GM21423 (cell line): ENCODE data around the gene COL7A1.

Experiments
- ATAC-seq: cut with Tn5 transposase; IDR thresholded peaks from one replicate; pipeline ENCODE4 v1.9.1; 2021; ENCODE audit warnings: mild to moderate bottlenecking, moderate library complexity; ENCODE audit not compliant: unreplicated experiment

Gene COL7A1

DNA sequence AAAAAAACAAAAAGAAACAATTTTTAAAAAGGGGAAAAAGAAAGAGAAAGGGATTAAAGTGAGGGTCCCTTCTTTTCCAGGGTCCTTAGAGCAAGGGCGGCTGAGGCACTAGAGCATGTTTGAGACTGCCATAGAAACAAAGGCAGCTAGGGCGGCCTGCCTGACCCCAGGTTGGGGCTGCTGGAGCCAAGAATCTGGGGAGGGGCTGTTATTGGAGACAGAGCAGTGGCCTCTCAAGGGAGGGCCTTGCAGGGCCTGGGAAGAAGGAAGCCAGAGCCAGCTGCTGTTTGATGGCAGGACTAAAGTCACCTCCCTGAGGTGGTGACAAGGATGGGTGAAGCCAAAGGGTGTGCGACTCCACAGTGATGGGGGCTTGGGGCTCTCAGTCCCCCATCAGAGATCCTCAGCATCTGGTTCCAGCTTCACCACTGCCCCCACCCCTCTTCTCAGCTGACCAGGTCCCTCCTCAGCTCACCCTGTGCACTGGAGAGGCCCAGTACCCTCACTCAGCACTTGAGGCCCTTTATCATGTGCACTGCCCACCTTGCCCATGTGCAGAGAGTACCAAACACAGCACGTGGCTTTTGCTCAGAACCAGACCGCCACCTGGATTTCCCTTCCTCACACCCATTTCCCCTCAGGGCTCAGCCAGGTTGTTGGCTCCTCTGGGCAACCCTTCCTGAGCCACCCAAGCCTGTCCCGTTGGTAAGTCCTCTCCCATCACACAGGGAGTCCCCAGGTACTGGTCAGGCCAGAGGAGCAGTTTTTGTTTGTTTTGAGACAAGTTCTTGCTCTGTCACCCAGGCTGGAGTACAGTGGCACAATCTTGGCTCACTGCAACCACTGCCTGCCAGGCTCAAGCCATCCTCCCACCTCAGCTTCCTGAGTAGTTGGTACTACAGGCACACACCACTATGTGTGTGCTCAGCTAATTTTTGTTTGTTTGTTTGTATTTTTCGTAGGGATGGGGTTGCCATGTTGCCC is 24.7 kb upstream of the COL7A1 start:
- no peak for ATAC-seq

DNA sequence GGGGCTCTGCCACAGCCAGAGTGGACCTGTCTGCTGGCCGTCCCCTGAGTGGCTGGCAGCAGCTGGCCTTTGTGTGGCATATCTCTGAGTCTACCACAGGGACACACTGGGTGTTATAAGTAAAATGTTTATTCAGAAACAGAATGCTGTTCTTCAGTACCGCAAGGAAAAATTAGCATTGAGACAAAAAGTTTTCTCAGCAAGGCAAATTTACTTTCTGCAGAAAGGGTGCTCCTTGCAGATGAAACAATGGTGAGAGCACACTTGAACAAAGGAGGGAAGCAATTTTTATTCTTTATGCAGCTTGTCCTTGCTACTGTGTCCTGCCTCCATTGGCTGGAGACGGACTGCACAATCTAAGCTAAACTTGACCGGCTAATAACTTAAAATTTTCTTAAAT is 22.4 kb upstream of the COL7A1 start:
- ATAC-seq, result no peak

- ATAC-seq, result no peak
These were observed 18.9 kb upstream of the COL7A1 start for GRCh38 chr3:48614044-48614443.

- no peak for ATAC-seq
These were observed 17.2 kb upstream of the COL7A1 start for GRCh38 chr3:48612309-48612708.

- ATAC-seq, result peak; percentile 94
These were observed 14.2 kb upstream of the COL7A1 start, which contains the start of gene UQCRC1 for GRCh38 chr3:48609088-48610005. Gene UQCRC1, minus strand, starts transcription at chr3:48609646. Its CDS starts 26 bp downstream, at chr3:48609620.

- no peak for ATAC-seq
These were observed 12.4 kb upstream of the COL7A1 start for GRCh38 chr3:48607519-48607918.

DNA sequence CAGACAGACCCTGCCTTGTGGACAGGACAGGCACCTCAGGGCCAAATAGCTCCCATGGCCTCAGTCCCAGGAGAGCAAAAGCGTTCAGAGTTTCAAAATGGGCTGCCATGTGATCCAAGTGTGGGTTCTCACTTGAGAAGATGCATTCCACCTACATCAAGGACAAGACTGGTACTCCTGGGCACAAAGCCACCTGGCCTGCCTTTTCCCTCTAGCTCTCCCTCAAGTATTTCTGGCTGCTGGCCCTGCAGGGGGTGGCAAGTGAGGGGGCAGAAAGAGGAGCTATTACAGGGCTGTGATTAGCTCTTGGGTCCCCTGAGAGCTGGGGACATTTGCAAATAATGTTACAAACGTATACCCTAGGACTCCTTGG is 6.5 kb upstream of the COL7A1 start:
- ATAC-seq, result no peak

DNA sequence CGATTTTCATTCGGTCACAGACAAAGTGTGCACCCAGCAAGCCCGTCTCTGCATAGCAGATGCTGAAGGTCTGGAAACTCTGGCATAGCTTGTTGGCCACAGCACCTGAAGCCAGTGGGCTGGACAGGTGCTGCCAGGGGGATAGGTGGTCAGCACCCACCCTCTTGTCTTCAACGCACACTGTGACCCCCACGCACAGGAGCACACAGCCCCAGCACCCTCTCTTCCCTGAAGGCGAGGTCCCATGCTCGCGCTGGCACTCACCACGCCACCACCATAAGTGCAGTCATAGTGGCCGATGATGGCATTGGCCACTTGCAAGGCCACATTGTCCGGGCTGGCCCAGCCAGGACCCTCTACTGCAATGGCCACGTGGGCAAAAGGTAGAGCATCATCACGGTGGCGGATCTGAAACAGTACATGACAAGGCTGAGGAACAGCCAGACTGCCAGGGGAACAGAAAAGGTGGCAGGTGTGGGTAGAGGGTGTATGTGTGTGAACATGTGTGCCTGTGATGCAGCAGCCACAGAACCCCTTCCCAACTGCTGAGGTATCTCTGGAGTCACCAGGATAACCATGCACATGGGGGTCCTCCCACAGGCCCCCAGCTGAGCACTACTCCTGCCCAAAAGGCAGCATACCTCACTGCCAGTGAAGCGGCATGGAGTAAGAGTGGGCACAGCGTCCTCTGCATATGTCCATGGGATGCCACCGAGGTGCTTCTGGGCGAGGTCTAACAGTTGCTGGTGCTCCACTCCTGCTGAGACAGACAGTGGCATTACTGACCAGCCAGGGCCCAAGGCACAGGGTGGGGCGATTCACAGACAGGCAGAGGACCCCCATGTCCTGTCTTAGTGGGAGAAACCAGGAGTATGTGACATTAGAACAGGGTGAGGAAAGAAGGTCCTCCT is 5.8 kb upstream of the COL7A1 start:
- ATAC-seq, result no peak

GRCh38 chr3:48599509-48600285 is 4.6 kb upstream of the COL7A1 start:
- no peak for ATAC-seq

GRCh38 chr3:48599077-48599501 is 4.0 kb upstream of the COL7A1 start:
- no peak for ATAC-seq

DNA sequence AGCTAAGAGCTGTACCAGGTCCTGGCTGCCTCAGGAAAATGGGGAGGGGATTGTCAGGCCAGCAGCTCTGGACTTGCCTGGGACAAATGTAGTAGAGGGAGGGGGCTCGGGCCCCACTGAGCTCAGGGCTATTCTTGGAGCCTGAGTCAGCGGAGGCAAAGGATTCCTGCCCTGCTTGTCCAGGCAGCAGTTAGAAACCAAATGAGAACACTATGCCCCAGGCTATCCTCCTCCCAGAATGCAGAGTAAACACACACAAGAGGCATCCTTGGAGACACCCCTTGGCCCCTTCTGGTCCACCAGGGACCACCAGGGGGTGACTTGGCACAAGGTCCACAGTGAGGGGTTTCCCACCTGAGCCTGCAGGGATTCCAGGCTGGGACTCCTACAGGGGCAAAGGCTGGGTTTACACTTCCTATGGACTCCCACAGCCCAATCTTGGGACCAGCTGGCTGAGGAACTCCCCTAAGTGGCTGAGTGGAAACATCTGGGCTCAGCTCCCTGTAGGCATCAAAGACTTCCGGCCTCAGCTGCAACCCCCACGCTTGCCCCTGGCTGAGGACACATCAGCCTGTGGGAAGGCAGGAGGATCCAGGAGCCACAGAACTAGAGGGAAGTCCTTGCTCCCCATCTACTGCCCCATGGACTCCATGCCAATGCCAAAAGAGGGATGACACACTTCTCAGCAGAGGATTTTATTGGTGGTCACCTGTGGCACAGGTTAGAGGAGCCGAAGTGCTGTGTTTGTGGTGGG is 3.4 kb upstream of the COL7A1 start:
- ATAC-seq, result no peak

- no peak for ATAC-seq
These were observed 2.3 kb upstream of the COL7A1 start for GRCh38 chr3:48597408-48597800.

GRCh38 chr3:48596676-48597407 is 1.7 kb upstream of the COL7A1 start:
- ATAC-seq, result no peak

GRCh38 chr3:48596157-48596556 is 1.0 kb upstream of the COL7A1 start:
- ATAC-seq, result no peak

DNA sequence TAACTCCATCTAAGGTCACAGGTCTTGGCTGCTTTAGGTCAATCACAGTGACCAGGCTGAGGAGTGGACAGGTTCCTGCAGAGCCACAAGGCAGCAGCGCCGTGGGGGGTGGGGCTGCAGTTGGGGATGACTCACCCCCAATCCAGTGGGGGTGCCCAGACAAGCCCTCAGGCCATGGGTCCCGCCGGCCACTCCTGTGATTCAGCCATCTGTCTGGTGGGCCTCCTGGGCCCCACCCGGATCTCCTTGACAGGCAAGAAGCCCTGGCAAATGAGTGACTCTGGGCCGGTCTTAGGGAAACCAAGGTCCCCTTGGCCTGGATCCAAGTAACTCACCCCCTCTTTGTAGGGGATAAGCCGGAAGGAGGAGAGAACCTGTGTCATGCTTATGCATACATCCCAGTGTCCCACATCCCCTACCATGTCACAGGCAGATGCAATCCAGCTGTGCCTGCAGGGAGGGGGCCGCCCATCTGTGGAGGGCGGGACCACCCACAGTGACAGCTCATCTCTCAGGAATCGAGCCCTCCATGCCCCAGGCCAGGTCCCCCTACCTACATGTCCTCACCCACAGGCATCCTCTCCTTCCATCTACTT is 495 bp upstream of the COL7A1 start:
- no peak for ATAC-seq

- ATAC-seq, result no peak
These were observed 596 bp downstream of the COL7A1 start for GRCh38 chr3:48594417-48595049.

DNA sequence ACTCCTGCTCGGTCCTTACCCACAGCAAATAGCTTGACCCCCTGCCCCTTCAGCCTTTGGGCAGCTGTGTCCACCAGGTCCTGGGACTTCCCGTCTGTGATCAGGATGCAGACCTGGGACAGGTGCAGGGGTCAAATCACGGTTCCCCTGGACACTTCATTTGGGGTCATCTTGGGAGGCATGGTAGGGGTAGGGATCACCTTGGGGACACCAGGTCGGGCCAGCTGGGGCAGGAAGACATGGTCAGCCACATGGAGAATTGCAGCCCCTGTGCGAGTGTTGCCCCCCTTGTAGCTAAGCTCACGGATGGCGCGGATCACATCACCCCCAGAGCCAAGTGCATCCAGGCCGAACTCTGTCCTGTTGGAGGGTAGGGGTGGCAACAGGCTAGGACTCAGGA is 1.8 kb downstream of the COL7A1 start:
- ATAC-seq, result no peak
